ENCODE measurements around the gene B4GALNT1.
A peak's percentile ranks its signal among the peaks of the same experiment; 100 is the strongest.
"Not testable (repeated sequence)": the region's sequence is repeated elsewhere in the genome, so short reads cannot be mapped to it uniquely, and the experiment has no call there.

The B4GALNT1 gene

GRCh38 chr12:57606821-57607220 is 26.2 kb downstream of the B4GALNT1 start:
- DNase-seq: no peak

- DNase-seq: no peak
Observed at GRCh38 chr12:57606399-57606798, 26.6 kb downstream of the B4GALNT1 start.

GRCh38 chr12:57605811-57606311 is 27.1 kb downstream of the B4GALNT1 start:
- no peak for DNase-seq

GRCh38 chr12:57604992-57605810 is 27.8 kb downstream of the B4GALNT1 start:
- DNase-seq: no peak

GRCh38 chr12:57604454-57604991 is 28.5 kb downstream of the B4GALNT1 start, which contains the start of gene DTX3:
Gene DTX3, plus strand, starts transcription at chr12:57604824. Its CDS starts 1,694 bp downstream, at chr12:57606518.
- DNase-seq: no peak

GRCh38 chr12:57603815-57604453 is 29.1 kb downstream of the B4GALNT1 start:
- DNase-seq: no peak

GRCh38 chr12:57603324-57603723 is 29.7 kb downstream of the B4GALNT1 start:
- no peak for DNase-seq

GRCh38 chr12:57602544-57602943 is 30.5 kb downstream of the B4GALNT1 start:
- no peak for DNase-seq

GRCh38 chr12:57600395-57600794 is 32.6 kb downstream of the B4GALNT1 start:
- DNase-seq: no peak

- no peak for DNase-seq
Observed at GRCh38 chr12:57593187-57593586, 39.8 kb downstream of the B4GALNT1 start.

- DNase-seq: no peak
Observed at GRCh38 chr12:57592551-57593165, 40.3 kb downstream of the B4GALNT1 start.

GRCh38 chr12:57591782-57592325 is 41.1 kb downstream of the B4GALNT1 start:
- DNase-seq: no peak

GRCh38 chr12:57590864-57591781 is 41.9 kb downstream of the B4GALNT1 start, which contains the start of gene PIP4K2C:
Gene PIP4K2C, plus strand, starts transcription at chr12:57591192. Its CDS starts 98 bp downstream, at chr12:57591290.
- peak; percentile 91 for DNase-seq

GRCh38 chr12:57590479-57590863 is 42.5 kb downstream of the B4GALNT1 start:
- DNase-seq: no peak

- not testable (repeated sequence) for DNase-seq
Observed at GRCh38 chr12:57588951-57589610, 43.9 kb downstream of the B4GALNT1 start.

GRCh38 chr12:57586832-57587429 is 46.1 kb downstream of the B4GALNT1 start:
- DNase-seq: no peak

GRCh38 chr12:57586128-57586527 is 46.9 kb downstream of the B4GALNT1 start:
- no peak for DNase-seq

GRCh38 chr12:57585156-57585555 is 47.8 kb downstream of the B4GALNT1 start:
- no peak for DNase-seq

- DNase-seq: no peak
Observed at GRCh38 chr12:57584690-57585089, 48.3 kb downstream of the B4GALNT1 start.

GRCh38 chr12:57584050-57584449 is 49.0 kb downstream of the B4GALNT1 start:
- DNase-seq: no peak
